ENCODE results near the gene HIP1.

GRCh38 chr7:75688200-75689136 is 50.3 kb downstream of the HIP1 start:
- TF ChIP-seq CTCF (IDR thresholded peaks at IDR 0.05): no peak
- TF ChIP-seq POLR2AphosphoS5 (IDR thresholded peaks at IDR 0.05; ENCODE audit: insufficient read depth in 1 of 2, low read depth in 1 of 2): no peak
- TF ChIP-seq POLR2A (IDR thresholded peaks at IDR 0.05): no peak
